HG03097 (cell line): Measurements from ENCODE around the gene PGGHG.

Source experiments
- ATAC-seq: cut with Tn5 transposase; IDR thresholded peaks from one replicate; pipeline ENCODE4 v1.9.1; 2021; ENCODE audit not compliant: unreplicated experiment, low FRiP score

PGGHG gene

DNA sequence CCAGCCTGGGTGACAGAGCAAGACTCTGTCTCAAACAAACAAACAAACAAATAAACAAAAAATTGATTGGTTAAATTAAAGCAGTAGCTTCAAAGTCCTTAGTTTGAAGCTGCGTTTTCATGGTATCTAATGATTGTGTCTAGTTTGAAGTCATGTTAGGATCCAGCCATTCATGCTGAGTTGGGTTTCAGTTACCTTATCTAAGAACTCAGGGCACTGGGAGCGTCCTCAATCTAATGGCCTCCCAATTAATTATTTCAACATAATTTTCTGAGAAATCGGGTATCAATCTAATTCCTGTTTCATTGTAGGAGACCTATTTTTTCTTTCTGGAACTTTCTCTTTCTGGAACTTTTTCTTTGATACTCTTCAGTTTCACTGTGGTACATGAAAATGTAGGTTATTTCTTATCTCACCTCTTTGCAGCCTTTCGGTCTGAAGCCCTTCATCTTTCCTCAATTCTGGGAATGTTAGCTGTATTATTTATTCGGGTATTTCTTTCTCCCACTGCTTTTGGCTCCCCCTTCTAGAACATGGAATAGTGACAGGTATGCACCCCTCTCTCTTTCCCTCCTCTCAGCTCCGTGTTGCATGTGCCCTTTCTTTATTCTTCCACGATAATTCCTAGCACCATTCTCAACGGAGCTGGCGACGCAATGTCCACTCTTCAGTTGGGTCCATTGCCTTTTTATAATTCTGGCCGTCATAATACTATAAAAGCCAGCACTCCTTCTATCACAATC lies 56.1 kb downstream of the PGGHG start:
- no peak for ATAC-seq
